Ovary (tissue), 3 donors: ENCODE results near the gene IL17RA.

ENCODE experiments used
- CTCF ChIP-seq, 3 donors: fragments of 450-650 bp in 2 of 3; fragments of 200-600 bp in 1 of 3; IDR thresholded peaks; one replicate each; pipeline versions ENCODE4 v1.5.1 to v1.8.0; 2016 to 2022; ENCODE audit warnings: antibody characterized with exemption in 3 of 3, mild to moderate bottlenecking in 1 of 3
- POLR2A ChIP-seq: fragments of 450-650 bp; IDR thresholded peaks from one replicate; pipeline ENCODE4 v1.6.1; 2017; ENCODE audit warnings: antibody characterized with exemption, mild to moderate bottlenecking, moderate library complexity
- donor health status: DM: no; HTN: no; CAD: no.

GRCh38 chr22:17087498-17088131, 2.8 kb downstream of the IL17RA start:
- TF ChIP-seq CTCF (IDR thresholded peaks at IDR 0.05) (no peak), POLR2A (no peak)
